Pons (tissue), 1 donor: Measurements from ENCODE around the gene HEATR5B.
"Not testable (repeated sequence)": the region's sequence is repeated elsewhere in the genome, so short reads cannot be mapped to it uniquely, and the experiment has no call there.

Source experiments
- DNase-seq: peaks from one replicate; pipeline ENCODE4 v3.0.0-alpha.2; 2016; ENCODE audit warnings: low spot score

The HEATR5B gene

GRCh38 chr2:36979007-36979406 lies 105.2 kb downstream of the HEATR5B start:
- DNase-seq = not testable (repeated sequence)

- DNase-seq = no peak
Measured at GRCh38 chr2:36976065-36976464, 108.1 kb downstream of the HEATR5B start.

DNA sequence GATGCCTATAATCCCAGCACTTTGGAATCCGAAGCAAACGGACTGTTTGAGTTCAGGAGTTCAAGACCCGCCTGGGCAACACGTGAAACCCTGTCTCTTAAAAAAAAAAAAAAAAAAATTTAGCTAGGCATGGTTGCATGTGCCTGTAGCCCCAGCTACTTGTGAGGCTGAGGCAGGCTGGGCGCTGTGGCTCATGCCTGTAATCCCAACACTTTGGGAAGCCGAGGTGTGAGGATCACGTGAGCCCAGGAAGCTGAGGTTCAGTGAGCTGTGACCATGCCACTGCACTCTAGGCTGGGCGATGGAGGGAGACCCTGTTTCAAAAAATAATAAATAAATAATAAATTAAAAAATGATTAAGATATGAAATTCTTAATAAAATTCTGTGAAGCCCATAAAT lies 108.9 kb downstream of the HEATR5B start:
- no peak for DNase-seq

- no peak for DNase-seq
Measured at GRCh38 chr2:36973320-36973719, 110.9 kb downstream of the HEATR5B start.

GRCh38 chr2:36971990-36972389 lies 112.2 kb downstream of the HEATR5B start:
- no peak for DNase-seq

GRCh38 chr2:36967236-36967876 lies 116.8 kb downstream of the HEATR5B start:
- DNase-seq = peak; percentile 52

GRCh38 chr2:36966370-36967235 lies 117.6 kb downstream of the HEATR5B start, which contains the start of gene STRN:
TSS of gene STRN (minus strand) at chr2:36966536. CDS start at chr2:36966463, 73 bp downstream.
- DNase-seq = peak; percentile 95

DNA sequence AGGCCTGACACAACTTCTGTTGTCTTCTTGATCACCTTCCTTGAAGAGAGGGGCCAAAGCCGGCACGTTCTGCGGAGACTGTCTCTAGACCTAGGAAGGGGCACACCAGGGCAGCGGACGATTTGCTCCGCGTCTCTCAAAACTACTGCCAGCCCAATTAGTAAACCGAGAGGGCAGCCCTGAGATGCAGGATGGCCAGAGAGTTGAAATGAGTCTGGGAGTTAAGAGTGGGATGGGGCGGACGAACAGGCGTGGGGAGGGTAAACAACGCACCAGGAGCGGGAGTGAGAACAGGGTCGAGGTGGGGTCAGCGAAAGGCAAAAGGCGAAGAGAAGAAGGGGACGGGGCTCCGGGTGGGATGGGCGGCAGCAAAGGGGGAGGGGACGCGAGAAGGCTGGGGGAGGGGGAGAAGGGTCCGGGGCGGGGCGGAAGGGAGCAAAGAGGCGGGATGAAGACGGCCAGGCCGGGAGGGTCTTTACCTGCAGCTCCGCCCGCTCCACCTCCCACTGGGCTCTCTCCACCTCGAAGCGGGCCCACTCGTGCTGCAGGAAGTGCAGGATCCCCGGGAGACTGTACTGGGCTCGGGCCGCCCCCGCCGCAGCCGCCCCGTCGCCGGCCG lies 118.3 kb downstream of the HEATR5B start:
- peak; percentile 21 for DNase-seq

GRCh38 chr2:36965206-36965605 lies 119.0 kb downstream of the HEATR5B start:
- peak; percentile 12 for DNase-seq

GRCh38 chr2:36964496-36965058 lies 119.6 kb downstream of the HEATR5B start:
- DNase-seq = no peak

- no peak for DNase-seq
Measured at GRCh38 chr2:36963734-36964133, 120.4 kb downstream of the HEATR5B start.

DNA sequence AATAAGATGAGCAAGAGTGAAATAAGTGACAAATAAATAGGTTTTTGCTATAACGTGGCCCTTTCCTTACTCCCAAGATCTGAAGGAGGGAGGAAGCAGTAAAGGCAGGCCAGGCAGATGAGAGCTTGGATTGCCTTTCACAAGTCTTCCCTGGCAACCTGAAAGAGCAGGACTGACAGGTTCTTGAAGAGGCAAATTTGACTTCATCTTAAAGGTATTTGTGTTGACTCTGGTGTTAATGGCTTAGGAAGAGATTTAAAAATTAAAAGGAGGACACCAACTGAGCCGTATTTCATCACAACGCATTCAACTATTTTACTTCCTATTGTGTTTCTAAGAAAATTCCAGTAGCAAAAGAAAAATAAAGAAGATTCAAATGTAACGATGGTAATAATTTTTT lies 121.1 kb downstream of the HEATR5B start:
- no peak for DNase-seq

- DNase-seq = no peak
Measured at GRCh38 chr2:36960773-36961172, 123.4 kb downstream of the HEATR5B start.

DNA sequence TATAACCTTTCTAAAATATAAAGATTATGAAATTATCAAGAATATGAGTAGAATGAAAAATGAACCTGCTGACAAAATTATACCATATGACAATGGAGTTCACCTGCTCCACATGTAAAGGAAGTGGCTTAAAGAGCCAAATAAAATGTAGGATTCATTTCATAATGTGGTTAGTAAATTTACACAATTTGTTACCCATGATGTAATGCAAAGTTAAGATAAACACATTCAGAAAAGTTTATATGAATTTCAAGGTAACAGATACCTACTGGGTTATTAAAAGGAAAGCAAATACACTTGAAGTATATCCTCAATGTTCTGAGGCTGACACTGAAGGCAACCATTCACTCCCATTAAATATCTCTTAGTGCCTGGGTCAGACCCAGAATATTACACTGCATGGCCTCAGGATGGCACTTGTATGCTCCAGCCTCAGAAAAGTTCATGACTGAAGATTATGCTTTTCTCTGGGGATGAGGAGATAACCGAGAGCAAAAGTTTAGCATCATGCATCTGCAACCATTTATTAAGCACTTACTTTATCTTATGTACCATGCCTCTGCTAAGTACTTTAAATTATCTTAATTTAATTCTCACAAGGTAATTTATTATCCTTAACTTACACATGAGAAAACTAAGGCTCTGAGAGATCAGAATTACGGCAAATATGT lies 124.0 kb downstream of the HEATR5B start:
- no peak for DNase-seq

- no peak for DNase-seq
Measured at GRCh38 chr2:36954977-36955607, 129.1 kb downstream of the HEATR5B start.

DNA sequence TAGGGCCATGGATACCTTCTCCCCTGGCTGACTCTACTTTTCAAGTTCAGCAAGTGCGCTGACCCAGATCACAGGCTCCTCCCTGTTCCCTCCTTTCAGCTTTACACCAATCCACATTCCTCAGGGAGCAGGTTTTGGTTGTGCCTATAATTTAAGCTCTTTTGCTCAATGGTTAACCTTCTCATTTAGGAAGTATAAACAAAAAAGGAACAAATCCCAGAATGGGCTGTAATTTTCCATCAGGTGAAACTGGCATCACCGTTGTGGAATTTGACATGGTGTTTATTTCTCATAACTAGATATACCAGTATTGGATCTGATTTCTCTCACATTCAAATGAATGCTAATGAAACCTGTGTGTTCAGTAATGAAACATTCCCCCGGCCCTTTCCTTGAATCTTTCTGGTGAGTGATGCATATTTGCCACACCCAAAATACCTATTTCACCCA lies 131.4 kb downstream of the HEATR5B start:
- DNase-seq = no peak

DNA sequence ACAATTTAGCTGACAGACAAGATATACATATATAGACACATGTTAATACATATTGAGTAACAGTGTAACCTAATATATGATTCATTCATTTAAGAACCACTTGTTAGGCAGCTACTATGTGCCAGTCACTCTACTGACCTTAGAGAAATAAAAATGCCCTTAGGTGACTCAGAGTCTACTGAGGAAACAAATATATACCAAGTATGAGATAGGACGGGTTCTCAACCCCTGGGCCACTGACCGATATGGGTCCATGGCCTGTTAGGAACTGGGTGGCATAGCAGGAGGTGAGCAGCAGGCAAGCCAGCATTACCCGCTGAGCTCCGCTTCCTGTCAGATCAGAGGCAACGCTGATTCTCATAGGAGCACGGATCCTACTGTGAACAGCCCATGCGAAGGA lies 132.6 kb downstream of the HEATR5B start:
- no peak for DNase-seq

DNA sequence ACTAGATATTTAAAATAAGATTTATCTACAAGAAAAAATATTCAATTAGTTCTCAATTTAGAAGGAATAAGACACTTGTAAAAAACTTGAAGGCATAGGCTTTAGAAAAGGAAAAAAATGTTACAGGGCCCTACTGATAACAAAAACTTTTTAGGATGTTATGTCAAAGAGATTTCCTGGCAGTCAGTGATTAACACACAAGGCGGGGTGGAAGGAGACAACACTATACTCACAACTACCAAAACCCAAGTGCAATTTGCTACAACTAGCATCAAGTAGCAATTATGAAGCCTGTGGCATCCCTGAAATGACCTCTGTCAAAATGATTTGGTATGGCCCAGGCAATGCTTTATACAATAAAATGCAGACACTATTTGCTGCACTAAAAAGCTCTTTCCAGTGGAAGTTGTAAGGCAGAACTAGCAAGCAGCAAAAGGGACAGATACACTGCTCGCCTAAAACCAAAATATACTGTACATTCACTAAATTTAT lies 133.1 kb downstream of the HEATR5B start:
- DNase-seq = no peak

- DNase-seq = no peak
Measured at GRCh38 chr2:36949845-36950244, 134.3 kb downstream of the HEATR5B start.

DNA sequence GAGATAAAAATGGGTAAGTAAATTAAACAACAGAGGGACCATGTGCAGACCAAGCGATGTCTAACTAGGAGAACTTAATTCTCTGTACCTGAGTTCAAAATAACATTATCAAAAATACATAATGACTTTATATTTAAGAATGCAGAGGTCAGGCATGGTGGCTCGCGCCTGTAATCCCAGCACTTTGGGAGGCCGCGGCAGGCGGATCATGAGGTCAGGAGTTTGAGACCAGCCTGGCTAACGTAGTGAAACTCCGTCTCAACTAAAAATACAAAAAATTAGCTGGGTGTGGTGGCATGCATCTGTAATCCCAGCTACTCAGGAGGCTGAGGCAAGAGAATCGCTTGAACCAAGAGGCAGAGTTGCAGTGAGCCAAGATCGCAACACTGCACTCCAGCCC lies 138.9 kb downstream of the HEATR5B start:
- not testable (repeated sequence) for DNase-seq

GRCh38 chr2:36941867-36942266 lies 142.3 kb downstream of the HEATR5B start:
- no peak for DNase-seq
